Stimulated activated CD4-positive, alpha-beta T cell treated with anti-CD3 and anti-CD28 coated beads, Interleukin-4, amount 100 ng/mL, for 1 hour (primary cell): Measurements from ENCODE around the gene C19orf67.
A peak's percentile ranks its signal among the peaks of the same experiment; 100 is the strongest.

Experiments used
- DNase-seq: peaks from one replicate; pipeline ENCODE4 v3.0.0-alpha.2; 2020

C19orf67 gene

GRCh38 chr19:14081797-14082674 lies 3.5 kb downstream of the C19orf67 start:
- peak; percentile 43 for DNase-seq

- peak; percentile 98 for DNase-seq
These were observed 4.4 kb downstream of the C19orf67 start for GRCh38 chr19:14080887-14081796.

- DNase-seq, result no peak
These were observed 7.2 kb downstream of the C19orf67 start for GRCh38 chr19:14078411-14078810.

GRCh38 chr19:14073925-14074838 lies 11.4 kb downstream of the C19orf67 start:
- peak; percentile 35 for DNase-seq

- peak; percentile 79 for DNase-seq
These were observed 12.2 kb downstream of the C19orf67 start for GRCh38 chr19:14073261-14073924.

GRCh38 chr19:14072535-14073260 lies 12.9 kb downstream of the C19orf67 start, which contains the start of gene MISP3:
MISP3 (plus strand) TSS chr19:14072786; CDS start chr19:14073310, 524 bp downstream.
- DNase-seq, result peak; percentile 31

GRCh38 chr19:14070268-14071050 lies 15.1 kb downstream of the C19orf67 start:
- no peak for DNase-seq

GRCh38 chr19:14066134-14066533 lies 19.4 kb downstream of the C19orf67 start:
- no peak for DNase-seq

- no peak for DNase-seq
These were observed 22.5 kb downstream of the C19orf67 start for GRCh38 chr19:14063105-14063504.

GRCh38 chr19:14062558-14062855 lies 23.1 kb downstream of the C19orf67 start:
- DNase-seq, result no peak

- no peak for DNase-seq
These were observed 23.6 kb downstream of the C19orf67 start, which contains the start of gene PALM3 for GRCh38 chr19:14061751-14062557. PALM3 (minus strand) TSS chr19:14062076; CDS start chr19:14061980, 96 bp downstream.

- no peak for DNase-seq
These were observed 24.4 kb downstream of the C19orf67 start for GRCh38 chr19:14061081-14061749.

GRCh38 chr19:14059652-14060155 lies 25.9 kb downstream of the C19orf67 start:
- no peak for DNase-seq

- DNase-seq, result peak; percentile 60
These were observed 26.5 kb downstream of the C19orf67 start for GRCh38 chr19:14059093-14059480.

- DNase-seq, result no peak
These were observed 27.1 kb downstream of the C19orf67 start for GRCh38 chr19:14058182-14059092.

GRCh38 chr19:14056741-14057356 lies 28.7 kb downstream of the C19orf67 start:
- no peak for DNase-seq

- DNase-seq, result no peak
These were observed 29.4 kb downstream of the C19orf67 start for GRCh38 chr19:14056069-14056666.
